Measurements from ENCODE around the gene ANAPC16. TPM values are rescaled to one million over a fixed set of nuclear protein-coding genes. Genes with fewer than 3 reads are reported as not detected.

The ANAPC16 gene
- polyA plus RNA-seq, 2 of the 4 experiments (the other 2 are of a cell fraction), result 75.1 to 165 TPM

DNA sequence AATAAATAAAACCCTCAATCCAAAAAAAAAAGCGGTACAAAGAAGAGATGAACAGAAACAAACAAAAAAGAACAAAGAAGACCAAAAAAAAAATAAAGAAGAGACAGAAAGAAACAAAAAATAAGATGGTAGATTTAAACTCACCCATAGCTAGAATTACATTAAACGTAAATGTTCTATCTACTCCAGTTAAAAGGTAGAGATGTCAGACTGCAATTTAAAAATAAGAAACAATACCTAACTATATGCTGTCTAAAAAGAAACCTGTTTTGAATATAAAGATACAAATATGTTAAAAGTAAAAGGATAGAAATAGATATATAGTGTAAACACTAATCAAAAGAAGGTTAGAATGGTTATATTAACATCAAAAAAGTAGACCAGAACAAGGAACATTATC, 31.7 kb upstream of the ANAPC16 start:
- no peak overlapping the region for H3K27ac ChIP-seq
- 97% methylated on average over 2 of the region's 2 CpGs for WGBS (ENCODE audit: missing lambda C conversion rate)
- TF ChIP-seq HEYL (CRISPR knock-in tag; IDR thresholded peaks at IDR 0.05) (no peak), NFE2L2 (conservative IDR thresholded peaks at IDR 0.05; ENCODE audit: low read length) (no peak), RFX5 (IDR thresholded peaks at IDR 0.05) (no peak), FOSL2 (IDR thresholded peaks at IDR 0.05) (no peak), FOSL2 (CRISPR knock-in tag; IDR thresholded peaks at IDR 0.05) (no peak)
- DNase-seq (ENCODE audit: low read depth in 1 of 2, low spot score in 1 of 2), result no peak
- ChIA-PET CTCF (interaction anchor here (0.6 to 2.0 kb wide), 3 partner anchors 12 to 153 kb away, joined by 3 to 4 read pairs (median 3); no protein-coding TSS in a partner anchor), POLR2A (no interaction called here)
- H3K4me3 ChIP-seq, result no peak overlapping the region
- H3K9me3 ChIP-seq, result peaks cover 17% of the 10 kb centered on the region
- FAIRE-seq, result no peak
- H3K4me2 ChIP-seq, result no peak overlapping the region
- ATAC-seq, result no peak
- 0 out of 3 replicates have a peak, but pooled peaks cover 7% of the 10 kb centered on the region for H3K4me1 ChIP-seq

DNA sequence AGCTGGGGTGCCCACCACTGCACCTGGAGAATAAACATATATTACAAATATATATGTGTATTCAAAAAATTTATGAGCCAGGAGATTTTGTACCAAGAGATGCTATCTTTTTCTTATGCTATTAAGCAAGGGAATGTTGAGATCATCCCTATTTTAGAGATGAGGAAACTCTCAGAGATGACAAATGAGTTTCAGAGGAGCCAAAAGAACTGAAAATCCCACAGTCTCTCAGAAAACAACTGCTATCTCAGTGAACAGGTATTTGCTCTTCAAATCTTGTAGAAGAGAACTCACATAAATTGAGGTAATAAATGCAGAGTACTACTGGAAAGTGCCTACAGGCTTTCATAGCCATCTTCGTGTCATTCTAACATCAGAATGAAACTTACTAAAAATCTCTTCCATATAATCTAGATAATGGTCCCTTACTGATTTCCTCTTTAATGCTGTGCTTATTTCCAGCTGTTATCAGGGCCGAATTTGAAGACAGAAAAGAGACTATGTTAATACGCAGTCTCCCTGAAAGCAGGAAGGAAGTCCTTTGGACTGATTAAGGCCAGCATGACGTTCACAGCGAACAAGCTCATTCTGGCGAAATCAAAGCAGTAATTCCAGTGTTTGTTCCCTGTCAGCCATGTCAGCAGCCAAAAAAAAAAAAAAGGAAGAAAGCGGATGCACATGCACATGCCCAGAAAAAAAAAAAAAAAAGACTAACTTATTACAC, 29.4 kb upstream of the ANAPC16 start:
- ATAC-seq (no peak), FAIRE-seq (no peak), DNase-seq (ENCODE audit: low read depth in 1 of 2, low spot score in 1 of 2) (no peak)
- TF ChIP-seq PBX3 (IDR thresholded peaks at IDR 0.05) (no peak), HEYL (CRISPR knock-in tag; IDR thresholded peaks at IDR 0.05) (no peak), SMC3 (IDR thresholded peaks at IDR 0.05) (no peak), ZSCAN20 (CRISPR knock-in tag; IDR thresholded peaks at IDR 0.05) (no peak), ATOH8 (CRISPR knock-in tag; IDR thresholded peaks at IDR 0.05; ENCODE audit: low read depth) (no peak), EHMT2 (IDR thresholded peaks at IDR 0.05; ENCODE audit: low read depth) (no peak), PHF8 (IDR thresholded peaks at IDR 0.05; ENCODE audit: borderline replicate concordance, low read depth) (no peak), EP300 (IDR thresholded peaks at IDR 0.05) (no peak), MYC (IDR thresholded peaks at IDR 0.05; ENCODE audit: borderline replicate concordance, low read length) (no peak), MAZ (IDR thresholded peaks at IDR 0.05; ENCODE audit: borderline replicate concordance, low read depth, low read length) (no peak), MAFK (IDR thresholded peaks at IDR 0.05; ENCODE audit: partially characterized antibody) (no peak), JUNB (IDR thresholded peaks at IDR 0.05) (no peak), NFE2L2 (conservative IDR thresholded peaks at IDR 0.05; ENCODE audit: low read length) (no peak), HOXA7 (CRISPR knock-in tag; IDR thresholded peaks at IDR 0.05) (no peak), RNF2 (IDR thresholded peaks at IDR 0.05; ENCODE audit: borderline replicate concordance, low read depth) (no peak)
- TF ChIP-seq, protein P1, sequence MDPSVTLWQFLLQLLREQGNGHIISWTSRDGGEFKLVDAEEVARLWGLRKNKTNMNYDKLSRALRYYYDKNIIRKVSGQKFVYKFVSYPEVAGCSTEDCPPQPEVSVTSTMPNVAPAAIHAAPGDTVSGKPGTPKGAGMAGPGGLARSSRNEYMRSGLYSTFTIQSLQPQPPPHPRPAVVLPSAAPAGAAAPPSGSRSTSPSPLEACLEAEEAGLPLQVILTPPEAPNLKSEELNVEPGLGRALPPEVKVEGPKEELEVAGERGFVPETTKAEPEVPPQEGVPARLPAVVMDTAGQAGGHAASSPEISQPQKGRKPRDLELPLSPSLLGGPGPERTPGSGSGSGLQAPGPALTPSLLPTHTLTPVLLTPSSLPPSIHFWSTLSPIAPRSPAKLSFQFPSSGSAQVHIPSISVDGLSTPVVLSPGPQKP (IDR thresholded peaks at IDR 0.05; ENCODE audit: low read depth, low read length), result no peak
- TF ChIP-seq, protein P2, sequence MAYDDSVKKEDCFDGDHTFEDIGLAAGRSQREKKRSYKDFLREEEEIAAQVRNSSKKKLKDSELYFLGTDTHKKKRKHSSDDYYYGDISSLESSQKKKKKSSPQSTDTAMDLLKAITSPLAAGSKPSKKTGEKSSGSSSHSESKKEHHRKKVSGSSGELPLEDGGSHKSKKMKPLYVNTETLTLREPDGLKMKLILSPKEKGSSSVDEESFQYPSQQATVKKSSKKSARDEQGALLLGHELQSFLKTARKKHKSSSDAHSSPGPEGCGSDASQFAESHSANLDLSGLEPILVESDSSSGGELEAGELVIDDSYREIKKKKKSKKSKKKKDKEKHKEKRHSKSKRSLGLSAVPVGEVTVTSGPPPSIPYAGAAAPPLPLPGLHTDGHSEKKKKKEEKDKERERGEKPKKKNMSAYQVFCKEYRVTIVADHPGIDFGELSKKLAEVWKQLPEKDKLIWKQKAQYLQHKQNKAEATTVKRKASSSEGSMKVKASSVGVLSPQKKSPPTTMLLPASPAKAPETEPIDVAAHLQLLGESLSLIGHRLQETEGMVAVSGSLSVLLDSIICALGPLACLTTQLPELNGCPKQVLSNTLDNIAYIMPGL (CRISPR knock-in tag; IDR thresholded peaks at IDR 0.05; ENCODE audit: borderline replicate concordance), result no peak
- Histone ChIP-seq H3K4me3 (no peak overlapping the region), H3K27ac (peak overlapping the region in 1 of 2 experiments; percentile 42; a peak in 1 of 6 replicates), H3K4me2 (no peak overlapping the region), H3K4me1 (0 out of 3 replicates have a peak, but pooled peaks cover 7% of the 10 kb centered on the region), H3K9me3 (peaks cover 17% of the 10 kb centered on the region)
- WGBS (ENCODE audit: missing lambda C conversion rate), result 95% methylated on average over 7 of the region's 7 CpGs
- CTCF ChIA-PET, result interaction anchor here (0.6 to 1.1 kb wide), 3 partner anchors 13 to 86 kb away, joined by 3 to 5 read pairs (median 3); no protein-coding TSS in a partner anchor
- POLR2A ChIA-PET, result no interaction called here

All from A549 (cell line).